Memory B cell (primary cell): ENCODE measurements around the gene JAGN1.
"Not testable (repeated sequence)": the region's sequence is repeated elsewhere in the genome, so short reads cannot be mapped to it uniquely, and the experiment has no call there.

Experiments used
- ATAC-seq: fragments of 150-1000 bp; cut with Tn5 transposase; 2 replicates; pipeline ENCODE4 v1.10.0; 2021; ENCODE audit warnings: low read depth, mild to moderate bottlenecking, moderate library complexity
- DNase-seq, 2 donors: peaks; one replicate each; pipeline ENCODE4 v3.0.0; 2022; ENCODE audit warnings: low spot score in 2 of 2
- H3K27ac Mint-ChIP-seq: one replicate; pipeline ENCODE4 v1.8.0; 2022; ENCODE audit warnings: mild to moderate bottlenecking, moderate library complexity, mixed read lengths
- H3K27me3 Mint-ChIP-seq: one replicate; pipeline ENCODE4 v1.8.0; 2022; ENCODE audit warnings: mixed read lengths
- H3K36me3 Mint-ChIP-seq: one replicate; pipeline ENCODE4 v1.8.0; 2022; ENCODE audit warnings: mild to moderate bottlenecking, mixed read lengths
- H3K4me1 Mint-ChIP-seq: one replicate; pipeline ENCODE4 v1.8.0; 2022; ENCODE audit warnings: mixed read lengths
- H3K4me3 Mint-ChIP-seq: one replicate; pipeline ENCODE4 v1.8.0; 2022; ENCODE audit warnings: mild to moderate bottlenecking, moderate library complexity, mixed read lengths
- H3K9me3 Mint-ChIP-seq: one replicate; pipeline ENCODE4 v1.8.0; 2022; ENCODE audit warnings: mixed read lengths

Gene JAGN1

DNA sequence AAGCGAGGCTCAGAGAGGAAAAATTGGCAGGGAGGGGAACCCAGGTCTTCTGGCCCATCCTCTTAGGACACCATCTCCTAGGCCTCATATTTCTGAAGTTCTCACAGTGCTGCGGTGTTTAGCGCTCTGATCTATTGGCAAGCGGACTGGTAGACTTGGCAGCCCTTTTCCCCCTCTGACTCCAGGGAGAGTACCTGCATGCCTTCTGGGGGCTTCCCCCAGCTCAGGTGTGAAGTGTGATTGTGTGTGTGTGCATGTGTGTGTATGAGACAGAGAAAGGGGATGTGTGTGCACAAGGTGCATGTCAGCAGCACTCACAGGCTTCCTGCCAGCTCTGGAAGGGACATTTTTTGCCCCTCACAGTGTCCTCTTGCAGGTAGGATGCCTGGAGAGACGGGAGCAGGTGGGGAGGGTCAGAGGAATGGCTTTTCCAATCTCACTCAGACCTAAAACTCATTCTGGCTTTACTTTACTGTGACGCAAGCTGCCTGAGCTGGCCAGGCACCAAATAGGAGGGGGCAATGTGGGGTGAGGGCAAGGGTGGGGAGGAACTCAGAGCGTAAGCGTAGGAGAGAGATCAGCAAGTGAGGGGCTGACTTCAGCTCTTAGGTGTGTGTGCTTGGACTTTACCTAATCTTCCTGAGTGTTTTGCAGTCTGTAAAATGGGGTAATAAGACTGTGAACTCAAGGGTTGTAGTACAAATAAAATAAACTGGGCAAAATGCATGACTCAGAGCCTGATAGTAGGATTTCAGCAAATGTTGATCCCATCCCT is 8.2 kb downstream of the JAGN1 start:
- Mint-ChIP-seq H3K9me3 (no peaks in the 10 kb centered on the region), H3K27ac (peak overlapping the region; percentile 15), H3K36me3 (peaks cover 4% of the 10 kb centered on the region), H3K4me3 (no peak overlapping the region), H3K27me3 (no peaks in the 10 kb centered on the region), H3K4me1 (peaks cover 12% of the 10 kb centered on the region)
- DNase-seq (no peak), ATAC-seq (no peak)

DNA sequence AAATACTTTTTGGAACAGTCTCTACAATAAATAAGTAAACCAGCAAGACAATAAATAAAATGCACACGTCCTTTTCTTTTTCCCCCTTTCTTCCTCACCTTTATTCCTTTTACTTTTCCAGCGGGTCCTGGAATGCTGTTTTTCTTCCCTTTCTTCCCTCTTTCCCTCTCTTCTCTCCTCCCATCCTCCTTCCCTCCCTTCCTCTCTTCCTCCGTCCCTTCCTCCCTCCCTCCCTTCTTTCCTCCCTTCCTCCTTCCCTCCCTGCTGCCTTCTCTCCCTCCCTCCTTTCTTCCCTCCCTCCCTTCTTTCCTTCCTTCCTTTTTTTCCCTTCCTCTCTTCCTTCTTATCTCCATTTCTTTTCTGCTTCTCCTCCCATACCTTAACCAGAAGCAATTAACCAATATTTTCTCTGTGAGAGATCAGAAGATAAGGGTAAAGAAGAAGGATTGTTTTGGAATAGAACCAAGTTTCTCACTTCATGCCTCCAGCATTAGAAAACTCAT is 8.9 kb downstream of the JAGN1 start:
- H3K36me3 Mint-ChIP-seq = peaks cover 4% of the 10 kb centered on the region
- no peak for DNase-seq
- H3K27ac Mint-ChIP-seq = peak overlapping the region; percentile 50
- peaks cover 12% of the 10 kb centered on the region for H3K4me1 Mint-ChIP-seq
- peaks cover 3% of the 10 kb centered on the region for H3K27me3 Mint-ChIP-seq
- no peaks in the 10 kb centered on the region for H3K9me3 Mint-ChIP-seq
- H3K4me3 Mint-ChIP-seq = no peak overlapping the region
- no peak for ATAC-seq

DNA sequence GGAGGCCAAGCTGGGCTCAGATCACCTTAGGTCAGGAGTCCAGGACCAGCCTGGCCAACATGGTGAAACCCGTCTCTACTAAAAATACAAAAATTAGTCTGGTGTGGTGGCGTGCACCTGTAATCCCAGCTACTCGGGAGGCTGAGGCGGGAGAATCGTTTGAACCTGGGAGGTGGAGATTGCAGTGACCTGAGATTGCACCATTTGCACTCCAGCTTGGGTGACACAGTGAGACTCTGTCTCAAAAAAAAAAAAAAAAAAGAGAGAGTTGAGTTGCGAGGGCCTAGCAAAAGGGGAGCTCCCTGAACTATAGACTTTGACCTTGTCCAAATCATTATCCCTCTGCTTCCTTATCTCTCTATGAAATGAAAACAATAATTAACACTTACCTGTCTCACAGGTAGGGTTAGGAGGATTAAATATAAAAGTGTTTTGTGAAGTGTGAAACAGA is 10.6 kb downstream of the JAGN1 start:
- not testable (repeated sequence) for DNase-seq, H3K4me3 Mint-ChIP-seq, ATAC-seq, H3K4me1 Mint-ChIP-seq, H3K27ac Mint-ChIP-seq, H3K27me3 Mint-ChIP-seq, H3K9me3 Mint-ChIP-seq, H3K36me3 Mint-ChIP-seq

DNA sequence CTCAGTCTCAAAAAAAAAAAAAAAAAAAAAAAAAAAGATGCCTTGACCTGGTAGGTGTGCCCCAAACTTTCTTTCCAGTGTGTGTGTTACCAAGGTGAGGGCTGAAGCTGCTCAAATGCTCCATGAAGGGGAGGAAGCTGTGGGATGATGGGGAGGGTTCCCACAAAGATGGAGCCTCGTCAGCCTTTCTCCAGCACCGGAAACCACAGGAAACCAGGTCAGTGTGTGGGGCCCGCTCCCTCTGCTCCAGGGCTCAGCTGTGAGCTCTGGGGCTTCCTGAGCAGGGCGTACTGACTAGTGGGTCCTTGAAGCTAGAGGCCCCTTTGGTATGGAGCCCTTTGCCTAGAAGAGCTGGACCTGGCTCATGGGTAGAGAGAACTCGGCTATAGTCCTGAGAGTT is 11.6 kb downstream of the JAGN1 start:
- H3K36me3 Mint-ChIP-seq = no peaks in the 10 kb centered on the region
- no peak overlapping the region for H3K27ac Mint-ChIP-seq
- DNase-seq = no peak
- no peaks in the 10 kb centered on the region for H3K9me3 Mint-ChIP-seq
- ATAC-seq = no peak
- H3K4me3 Mint-ChIP-seq = no peak overlapping the region
- peaks cover 6% of the 10 kb centered on the region for H3K4me1 Mint-ChIP-seq
- H3K27me3 Mint-ChIP-seq = peaks cover 4% of the 10 kb centered on the region

DNA sequence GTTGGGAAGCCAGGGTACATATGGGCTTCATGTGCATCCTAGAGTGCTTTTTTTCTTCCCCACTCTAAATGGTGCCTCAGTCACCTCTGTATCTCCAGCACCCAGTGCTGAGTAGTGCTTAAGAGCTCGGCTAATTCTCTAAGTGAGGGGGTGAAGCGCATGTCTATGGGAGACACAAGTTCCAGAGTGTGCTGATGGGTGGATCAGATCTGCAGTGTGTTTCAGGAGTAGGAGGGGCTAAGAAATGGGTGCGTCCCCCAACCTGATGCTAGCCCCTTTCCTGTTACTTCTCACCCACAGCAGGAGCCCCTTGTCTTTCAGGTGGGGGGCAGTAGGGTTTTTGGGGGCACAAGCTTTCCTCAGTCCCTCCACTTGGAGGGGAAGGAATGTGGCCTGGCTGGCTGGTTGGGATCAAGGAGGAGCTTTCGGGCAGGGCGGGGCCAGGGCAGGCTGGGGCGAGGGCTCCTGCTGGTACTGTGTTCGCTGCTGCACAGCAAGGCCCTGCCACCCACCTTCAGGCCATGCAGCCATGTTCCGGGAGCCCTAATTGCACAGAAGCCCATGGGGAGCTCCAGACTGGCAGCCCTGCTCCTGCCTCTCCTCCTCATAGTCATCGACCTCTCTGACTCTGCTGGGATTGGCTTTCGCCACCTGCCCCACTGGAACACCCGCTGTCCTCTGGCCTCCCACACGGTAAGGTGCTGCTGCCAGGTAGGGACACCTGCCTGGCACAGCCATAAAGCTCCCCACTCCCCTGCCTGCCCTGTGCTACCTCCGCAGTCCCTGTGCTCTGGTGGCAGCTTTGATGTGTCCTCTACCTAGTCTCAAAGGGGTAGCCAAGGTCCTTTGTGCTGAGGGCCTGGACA is 12.2 kb downstream of the JAGN1 start, which contains the start of gene IL17RE:
Gene IL17RE (plus strand): TSS at position 477 of the 866 bp plus-strand sequence. CDS start 85 bp downstream, at position 562.
- no peak within 1 kb of the TSS for H3K27ac Mint-ChIP-seq
- peaks cover 6% of the 10 kb centered on the region for H3K4me1 Mint-ChIP-seq
- H3K27me3 Mint-ChIP-seq = peaks cover 4% of the 10 kb centered on the region
- H3K9me3 Mint-ChIP-seq = no peaks in the 10 kb centered on the region
- H3K4me3 Mint-ChIP-seq = no peak within 1 kb of the TSS
- DNase-seq (no peak), ATAC-seq (no peak)
- H3K36me3 Mint-ChIP-seq = no peaks in the 10 kb centered on the region

DNA sequence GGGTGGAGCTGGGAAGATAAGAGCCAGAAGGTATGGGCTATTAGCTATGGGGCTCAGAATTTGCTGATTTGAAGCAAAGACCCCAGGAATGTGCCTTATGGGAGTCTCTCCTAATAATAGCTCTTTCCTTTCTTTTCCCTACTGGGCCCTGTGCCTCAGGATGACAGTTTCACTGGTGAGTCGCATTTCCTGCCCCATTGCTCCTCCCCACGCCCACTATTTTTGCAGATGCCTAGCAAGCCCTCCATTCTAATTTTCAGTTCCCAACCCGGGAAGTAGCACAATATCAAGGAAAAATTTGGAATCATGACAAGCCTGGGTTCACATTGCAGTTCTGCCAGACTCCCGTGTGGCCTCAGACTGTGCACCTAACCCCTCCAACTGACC is 12.8 kb downstream of the JAGN1 start:
- no peak for ATAC-seq
- no peak overlapping the region for H3K4me3 Mint-ChIP-seq
- H3K9me3 Mint-ChIP-seq = no peaks in the 10 kb centered on the region
- no peak for DNase-seq
- H3K36me3 Mint-ChIP-seq = no peaks in the 10 kb centered on the region
- H3K4me1 Mint-ChIP-seq = peaks cover 4% of the 10 kb centered on the region
- peaks cover 4% of the 10 kb centered on the region for H3K27me3 Mint-ChIP-seq
- no peak overlapping the region for H3K27ac Mint-ChIP-seq

DNA sequence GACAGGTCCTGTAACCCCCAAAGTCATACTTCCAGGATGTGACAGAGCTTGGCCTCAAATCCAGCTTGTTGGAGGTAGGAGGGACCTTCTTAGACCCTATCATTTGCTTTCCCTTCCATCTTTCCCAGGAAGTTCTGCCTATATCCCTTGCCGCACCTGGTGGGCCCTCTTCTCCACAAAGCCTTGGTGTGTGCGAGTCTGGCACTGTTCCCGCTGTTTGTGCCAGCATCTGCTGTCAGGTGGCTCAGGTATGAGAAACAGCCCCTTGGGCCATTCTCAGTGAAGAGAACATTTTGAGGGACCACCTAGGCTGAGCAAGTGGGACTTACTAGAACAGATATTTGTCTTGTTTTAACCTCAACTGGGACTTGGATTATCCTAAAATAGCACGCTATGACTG is 13.5 kb downstream of the JAGN1 start:
- ATAC-seq = no peak
- Mint-ChIP-seq H3K9me3 (no peaks in the 10 kb centered on the region), H3K4me1 (peaks cover 3% of the 10 kb centered on the region), H3K27ac (no peak overlapping the region), H3K4me3 (no peak overlapping the region), H3K36me3 (no peaks in the 10 kb centered on the region), H3K27me3 (peaks cover 4% of the 10 kb centered on the region)
- DNase-seq = no peak

DNA sequence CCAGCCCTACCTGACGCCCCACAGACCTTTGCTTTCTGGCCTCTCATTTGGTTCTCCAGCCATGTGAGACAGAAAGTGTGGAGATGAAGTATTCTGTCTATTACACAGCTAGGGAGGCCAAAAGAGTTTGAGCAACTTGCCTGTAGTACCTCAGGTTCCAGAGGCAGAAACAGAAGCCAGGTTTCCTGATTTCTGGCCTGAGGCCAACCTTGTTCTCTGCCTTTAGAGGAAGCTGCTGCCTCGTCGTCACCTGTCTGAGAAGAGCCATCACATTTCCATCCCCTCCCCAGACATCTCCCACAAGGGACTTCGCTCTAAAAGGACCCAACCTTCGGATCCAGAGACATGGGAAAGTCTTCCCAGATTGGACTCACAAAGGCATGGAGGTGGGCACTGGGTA is 16.1 kb downstream of the JAGN1 start:
- no peaks in the 10 kb centered on the region for H3K9me3 Mint-ChIP-seq
- no peak overlapping the region for H3K4me3 Mint-ChIP-seq
- H3K27ac Mint-ChIP-seq = no peak overlapping the region
- DNase-seq = no peak
- H3K27me3 Mint-ChIP-seq = peaks cover 4% of the 10 kb centered on the region
- no peaks in the 10 kb centered on the region for H3K36me3 Mint-ChIP-seq
- ATAC-seq = no peak
- no peaks in the 10 kb centered on the region for H3K4me1 Mint-ChIP-seq

DNA sequence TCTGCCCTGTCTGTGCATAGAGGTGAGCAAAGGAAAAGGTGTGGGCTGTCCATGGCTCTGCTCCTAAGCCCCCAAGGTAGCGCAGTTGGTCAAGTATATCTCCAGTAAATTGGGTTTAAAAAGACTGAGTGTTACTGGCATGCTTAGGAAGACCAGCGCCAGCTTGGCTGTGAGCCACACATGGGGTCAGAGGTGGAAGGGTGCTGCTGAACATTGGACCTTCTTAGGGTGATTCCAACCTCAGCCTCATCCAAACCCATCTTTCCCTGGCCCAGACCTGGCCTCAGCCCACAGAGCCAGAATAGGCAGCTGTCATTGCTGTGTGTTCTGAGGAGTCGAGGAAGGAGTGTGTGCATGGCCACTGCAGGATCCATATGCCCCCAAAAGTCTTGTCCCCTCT is 17.9 kb downstream of the JAGN1 start:
- no peaks in the 10 kb centered on the region for H3K36me3 Mint-ChIP-seq
- no peaks in the 10 kb centered on the region for H3K4me1 Mint-ChIP-seq
- DNase-seq (no peak), ATAC-seq (no peak)
- H3K4me3 Mint-ChIP-seq = no peak overlapping the region
- peaks cover 8% of the 10 kb centered on the region for H3K27me3 Mint-ChIP-seq
- no peaks in the 10 kb centered on the region for H3K9me3 Mint-ChIP-seq
- no peak overlapping the region for H3K27ac Mint-ChIP-seq

DNA sequence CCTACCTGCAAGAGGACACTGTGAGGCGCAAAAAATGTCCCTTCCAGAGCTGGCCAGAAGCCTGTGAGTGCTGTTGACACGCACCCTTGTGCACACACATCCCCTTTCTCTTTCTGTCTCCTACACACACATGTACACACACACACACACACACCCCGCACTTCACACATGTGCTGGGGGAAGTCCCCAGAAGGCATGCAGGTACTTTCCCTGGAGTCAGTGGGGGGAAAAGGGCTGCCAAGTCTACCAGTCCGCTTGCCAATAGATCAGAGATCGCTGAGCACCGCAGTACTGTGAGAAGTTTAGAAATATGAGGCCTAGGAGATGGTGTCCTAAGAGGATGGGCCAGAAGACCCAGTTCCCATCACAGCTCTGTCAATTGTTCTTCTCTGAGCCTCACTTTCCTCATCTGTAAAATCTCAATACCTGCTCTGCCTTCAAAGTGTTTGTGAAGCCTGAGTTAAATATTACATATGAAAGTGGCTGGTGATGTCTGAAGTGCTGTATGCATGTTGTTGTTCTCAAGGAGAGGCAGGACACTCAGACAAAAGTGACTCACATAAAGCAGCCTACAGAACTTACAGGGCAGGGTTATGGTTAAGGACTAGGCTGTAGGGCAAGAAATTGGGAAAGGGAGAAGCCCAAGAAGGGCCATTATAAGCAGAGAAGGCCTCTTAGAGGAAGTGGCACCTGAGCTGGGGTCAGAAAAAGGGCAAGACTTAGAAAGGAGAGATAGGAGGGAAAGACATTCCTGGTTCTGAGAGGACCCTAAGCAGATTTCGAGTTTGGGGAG is 19.0 kb downstream of the JAGN1 start:
- DNase-seq (no peak), ATAC-seq (peak; percentile 37)
- no peak overlapping the region for H3K4me3 Mint-ChIP-seq
- no peaks in the 10 kb centered on the region for H3K4me1 Mint-ChIP-seq
- H3K9me3 Mint-ChIP-seq = no peaks in the 10 kb centered on the region
- H3K36me3 Mint-ChIP-seq = no peaks in the 10 kb centered on the region
- no peak overlapping the region for H3K27ac Mint-ChIP-seq
- peaks cover 5% of the 10 kb centered on the region for H3K27me3 Mint-ChIP-seq

DNA sequence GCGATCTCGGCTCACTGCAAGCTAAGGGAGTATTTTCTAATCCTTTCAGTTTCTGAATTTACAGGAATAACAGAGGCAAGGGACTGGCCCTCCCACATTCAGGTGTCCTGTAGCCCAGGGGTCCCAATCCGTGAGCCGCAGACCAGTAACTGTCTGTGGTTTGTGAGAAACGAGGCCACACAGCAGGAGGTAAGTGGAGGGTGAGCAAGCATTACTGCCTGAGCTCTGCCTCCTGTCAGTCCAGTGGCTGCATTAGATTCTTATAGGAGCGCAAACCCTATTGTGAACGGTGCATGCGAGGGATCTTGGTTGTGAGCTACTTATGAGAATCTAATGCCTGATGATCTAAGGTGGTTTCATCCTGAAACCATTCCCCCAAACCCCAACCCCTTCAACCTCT is 21.5 kb downstream of the JAGN1 start:
- Mint-ChIP-seq H3K27me3 (peaks cover 3% of the 10 kb centered on the region), H3K27ac (no peak overlapping the region), H3K4me1 (peaks cover 9% of the 10 kb centered on the region), H3K9me3 (no peaks in the 10 kb centered on the region), H3K4me3 (no peak overlapping the region), H3K36me3 (no peaks in the 10 kb centered on the region)
- no peak for DNase-seq
- ATAC-seq = no peak

DNA sequence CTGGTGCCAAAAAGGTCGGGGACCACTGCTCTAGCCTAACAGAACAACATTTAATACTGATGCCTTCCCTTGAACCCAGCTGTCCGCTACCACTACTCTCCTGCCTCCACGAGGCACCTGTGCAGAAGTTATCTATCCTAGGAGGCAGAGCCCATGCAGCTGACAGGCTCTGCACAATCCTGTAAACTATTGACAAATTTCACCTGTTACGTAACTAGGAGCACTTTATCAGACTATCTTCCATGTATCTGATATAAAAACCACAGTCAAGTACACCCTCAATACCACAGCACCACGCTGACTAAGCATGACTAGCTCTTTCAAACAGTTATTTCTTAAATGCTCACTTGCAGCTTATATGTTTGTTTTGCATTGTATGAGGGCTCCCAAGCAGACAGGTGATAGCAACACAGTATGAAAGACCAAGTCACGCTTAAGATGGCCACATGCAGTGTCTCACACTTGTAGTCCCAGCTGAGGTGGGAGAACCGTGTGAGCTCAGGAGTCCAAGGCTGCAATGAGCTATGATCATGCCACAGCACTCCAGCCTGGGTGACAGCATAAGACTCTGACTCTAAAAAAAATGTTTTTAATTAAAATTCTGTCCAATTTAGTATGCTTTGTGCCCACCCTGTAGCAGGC is 22.0 kb downstream of the JAGN1 start:
- Mint-ChIP-seq H3K9me3 (no peaks in the 10 kb centered on the region), H3K36me3 (no peaks in the 10 kb centered on the region), H3K27ac (no peak overlapping the region), H3K4me3 (no peak overlapping the region), H3K27me3 (peaks cover 3% of the 10 kb centered on the region), H3K4me1 (peaks cover 9% of the 10 kb centered on the region)
- DNase-seq = no peak
- no peak for ATAC-seq

DNA sequence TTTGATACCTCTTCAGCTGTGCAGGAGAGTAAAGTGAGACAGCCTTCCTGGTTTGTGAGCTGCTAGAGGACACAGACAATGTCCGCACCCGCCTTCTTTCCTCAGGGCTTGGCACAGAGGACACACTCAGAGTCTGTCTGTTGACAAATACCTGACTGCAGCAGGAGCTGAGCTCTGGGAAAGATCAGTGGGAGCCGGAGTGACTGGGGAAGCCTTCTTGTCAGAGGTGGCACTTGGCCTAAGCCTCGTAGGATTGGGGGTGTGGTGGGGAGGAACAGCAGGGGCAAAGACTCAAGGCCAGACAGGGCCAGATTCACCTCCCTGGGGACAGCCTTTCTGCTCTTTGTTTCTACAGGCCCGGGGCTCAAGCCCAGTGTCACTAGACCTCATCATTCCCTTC is 23.2 kb downstream of the JAGN1 start:
- H3K9me3 Mint-ChIP-seq = no peaks in the 10 kb centered on the region
- H3K4me1 Mint-ChIP-seq = peaks cover 9% of the 10 kb centered on the region
- DNase-seq (no peak), ATAC-seq (no peak)
- no peaks in the 10 kb centered on the region for H3K36me3 Mint-ChIP-seq
- no peak overlapping the region for H3K27ac Mint-ChIP-seq
- no peak overlapping the region for H3K4me3 Mint-ChIP-seq
- H3K27me3 Mint-ChIP-seq = peaks cover 3% of the 10 kb centered on the region
